Transverse colon (tissue), 4 donors: ENCODE data around the gene ANKH. TPM values are rescaled to one million over a fixed set of nuclear protein-coding genes. Genes with fewer than 3 reads are reported as not detected.

Experiments
- DNase-seq: peaks from one replicate; pipeline ENCODE4 v3.0.0-alpha.2; 2019
- H3K27ac ChIP-seq, 4 donors: fragments of 200-600 bp; sonication (generic); 2 replicates each; pipeline ENCODE4 v1.5.1; 2016 to 2018; ENCODE audit warnings: inconsistent platforms in 4 of 4
- H3K27me3 ChIP-seq: fragments of 200-600 bp; sonication (generic); 2 replicates; pipeline ENCODE4 v1.5.1; 2017; ENCODE audit warnings: inconsistent platforms
- H3K36me3 ChIP-seq, 4 donors: fragments of 200-600 bp; sonication (generic); 2 replicates each; pipeline ENCODE4 v1.5.1; 2017 to 2019; ENCODE audit warnings: inconsistent platforms in 4 of 4
- H3K4me1 ChIP-seq, 4 donors: fragments of 200-600 bp; sonication (generic); 2 replicates each; pipeline ENCODE4 v1.5.1; 2017 to 2020; ENCODE audit warnings: inconsistent platforms in 4 of 4
- H3K4me3 ChIP-seq, 4 donors: fragments of 200-600 bp; sonication (generic); 1 replicate in 1 of 4; 2 replicates in 3 of 4; pipeline versions ENCODE4 v1.5.1 to v1.6.1; 2017 to 2019; ENCODE audit warnings: inconsistent platforms in 4 of 4
- H3K9me3 ChIP-seq, 2 donors: fragments of 200-600 bp; sonication (generic); 2 replicates each; pipeline ENCODE4 v1.5.1; 2017 to 2019; ENCODE audit warnings: inconsistent platforms in 2 of 2
- EP300 ChIP-seq: sonication (generic); formaldehyde crosslinking; IDR thresholded peaks from one replicate; pipeline ENCODE4 v1.6.1; 2017; ENCODE audit warnings: antibody characterized with exemption, low read depth
- POLR2A ChIP-seq: fragments of 450-650 bp; IDR thresholded peaks from one replicate; pipeline ENCODE4 v1.6.1; 2016; ENCODE audit warnings: antibody characterized with exemption, mild to moderate bottlenecking, moderate library complexity
- POLR2AphosphoS5 ChIP-seq, 3 donors: sonication (generic); formaldehyde crosslinking; IDR thresholded peaks; one replicate each; pipeline ENCODE4 v1.6.1; 2016; ENCODE audit warnings: antibody characterized with exemption in 3 of 3
- WGBS, 2 donors: methylation state at CpG; one replicate each; pipeline ENCODE4 v1.1.5; 2018; ENCODE audit warnings: low coverage in 1 of 2; 5-methylcytosine and 5-hydroxymethylcytosine counted together
- in situ Hi-C, 4 donors: fragments of 200-750 bp; cut with MboI; loops; one replicate each; pipeline versions ENCODE4 v1.15.0 to v1.15.1; 2017; ENCODE audit warnings: low sequenced_read_pairs in 3 of 4, low pct_ligation_motif_present in 1 of 4, low pct_unique_long_range_greater_than_20kb in 1 of 4
- intact Hi-C: fragments of 100-400 bp; cut with DNase I; formaldehyde crosslinking; loops from one replicate; pipeline ENCODE4 v1.15.1; 2023; ENCODE audit warnings: low total_unique reads
- total RNA-seq, 4 donors: library from RNA; depleted of rRNA; stranded (reverse); fragments of >200 nt; gene quantifications; one replicate each; pipeline ENCODE4 v1.1.0, GENCODE V29; 2016
- TF ChIP-seq, protein P1 (sequence below), 5 experiments: fragments of 200-600 bp in 3 of 5; fragments of 450-650 bp in 2 of 5; sonication (generic) in 3 of 5; IDR thresholded peaks; 1 replicate in 2 of 5; 2 replicates in 3 of 5; pipeline ENCODE4 v1.5.1; 2016 to 2017; ENCODE audit warnings: antibody characterized with exemption in 5 of 5, inconsistent platforms in 3 of 5, mild to moderate bottlenecking in 2 of 5, moderate library complexity in 1 of 5

ANKH gene
- total RNA-seq, 4 donors from 2014 or later: 24.7 to 96.5 (median 69.4) TPM

- TF ChIP-seq POLR2A: no peak
- no peak for TF ChIP-seq EP300
- TF ChIP-seq, protein P1, sequence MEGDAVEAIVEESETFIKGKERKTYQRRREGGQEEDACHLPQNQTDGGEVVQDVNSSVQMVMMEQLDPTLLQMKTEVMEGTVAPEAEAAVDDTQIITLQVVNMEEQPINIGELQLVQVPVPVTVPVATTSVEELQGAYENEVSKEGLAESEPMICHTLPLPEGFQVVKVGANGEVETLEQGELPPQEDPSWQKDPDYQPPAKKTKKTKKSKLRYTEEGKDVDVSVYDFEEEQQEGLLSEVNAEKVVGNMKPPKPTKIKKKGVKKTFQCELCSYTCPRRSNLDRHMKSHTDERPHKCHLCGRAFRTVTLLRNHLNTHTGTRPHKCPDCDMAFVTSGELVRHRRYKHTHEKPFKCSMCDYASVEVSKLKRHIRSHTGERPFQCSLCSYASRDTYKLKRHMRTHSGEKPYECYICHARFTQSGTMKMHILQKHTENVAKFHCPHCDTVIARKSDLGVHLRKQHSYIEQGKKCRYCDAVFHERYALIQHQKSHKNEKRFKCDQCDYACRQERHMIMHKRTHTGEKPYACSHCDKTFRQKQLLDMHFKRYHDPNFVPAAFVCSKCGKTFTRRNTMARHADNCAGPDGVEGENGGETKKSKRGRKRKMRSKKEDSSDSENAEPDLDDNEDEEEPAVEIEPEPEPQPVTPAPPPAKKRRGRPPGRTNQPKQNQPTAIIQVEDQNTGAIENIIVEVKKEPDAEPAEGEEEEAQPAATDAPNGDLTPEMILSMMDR (IDR thresholded peaks at IDR 0.05): no peak
- no peak for TF ChIP-seq POLR2AphosphoS5 (IDR thresholded peaks at IDR 0.05)
- peaks cover 0 to 14% (median 1%) of the 10 kb centered on the region in 4 donors for H3K36me3 ChIP-seq
- H3K27me3 ChIP-seq: no peaks in the 10 kb centered on the region
- H3K27ac ChIP-seq: no peak overlapping the region
- DNase-seq: no peak
- intact Hi-C loops (no loop called here), in situ Hi-C loops (no loop called here)
- peaks cover 0 to 9% (median 1%) of the 10 kb centered on the region in 4 donors for H3K4me1 ChIP-seq
- WGBS, 2 donors: 86 to 100% methylated on average over 2 to 5 of the region's 5 CpGs
- no peak overlapping the region for H3K4me3 ChIP-seq
- H3K9me3 ChIP-seq: no peaks in the 10 kb centered on the region
Observed at GRCh38 chr5:14718778-14719177, 152.8 kb downstream of the ANKH start.

DNA sequence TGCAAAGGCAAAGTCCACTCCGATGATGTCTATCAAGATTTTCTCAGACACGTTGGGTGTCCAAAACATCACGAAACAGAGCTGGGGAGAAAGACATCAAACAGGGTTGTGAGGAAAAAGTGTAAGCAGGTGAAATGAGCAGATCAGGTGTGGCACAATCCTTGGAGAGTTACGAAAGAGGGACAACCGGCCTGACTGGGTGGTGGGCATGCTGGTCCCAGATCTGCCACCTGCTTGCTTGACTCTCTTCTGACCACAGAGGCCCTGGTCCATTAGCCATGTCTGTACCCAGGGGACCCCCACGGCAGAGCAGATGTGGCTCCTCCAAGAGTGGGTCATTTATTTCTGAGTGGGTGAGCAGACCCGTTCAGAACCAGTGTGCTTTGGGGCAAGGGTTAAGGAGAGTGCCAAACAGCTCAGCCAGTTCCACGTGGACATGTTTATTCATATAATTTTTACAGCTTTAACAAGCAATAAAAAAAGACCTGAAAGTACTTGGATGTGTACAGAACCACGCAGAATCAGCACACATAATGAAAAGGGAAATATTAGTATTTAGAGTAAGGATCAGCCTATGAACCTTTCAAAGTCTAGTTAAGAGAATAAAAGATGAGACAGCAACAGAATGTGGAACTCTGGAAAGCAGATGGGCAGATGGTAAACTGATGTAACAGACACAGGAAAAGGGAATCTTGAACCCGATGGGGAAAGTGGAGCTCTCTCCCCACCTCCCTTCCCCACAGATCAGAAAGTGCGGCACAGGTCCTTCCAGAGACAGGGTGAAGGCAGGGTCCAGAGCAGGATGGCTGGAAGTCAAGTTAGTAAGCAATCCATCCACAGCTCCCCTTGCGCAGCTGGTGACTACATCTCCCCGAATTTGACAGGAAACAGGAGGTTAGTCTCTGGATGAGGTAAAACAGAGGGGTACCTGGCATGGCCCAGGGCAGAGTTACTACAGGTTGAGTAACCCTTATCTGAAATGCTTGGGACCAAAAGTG is 154.5 kb downstream of the ANKH start:
- peaks cover 0 to 9% (median 1%) of the 10 kb centered on the region in 4 donors for H3K4me1 ChIP-seq

GRCh38 chr5:14715481-14715880 is 156.1 kb downstream of the ANKH start:
- H3K27me3 ChIP-seq: no peaks in the 10 kb centered on the region
- no peak overlapping the region for H3K4me3 ChIP-seq
- H3K27ac ChIP-seq: no peak overlapping the region
- H3K36me3 ChIP-seq: peaks cover 0 to 27% (median 11%) of the 10 kb centered on the region in 4 donors
- H3K4me1 ChIP-seq: peaks cover 0 to 9% (median 1%) of the 10 kb centered on the region in 4 donors
- intact Hi-C loops (no loop called here), in situ Hi-C loops (no loop called here)
- no peaks in the 10 kb centered on the region for H3K9me3 ChIP-seq
- no peak for DNase-seq
- TF ChIP-seq, protein P1 (IDR thresholded peaks at IDR 0.05): no peak
- TF ChIP-seq EP300 (no peak), POLR2A (no peak), POLR2AphosphoS5 (IDR thresholded peaks at IDR 0.05) (no peak)
- 95 to 97% methylated on average over 3 of the region's 3 CpGs for WGBS, 2 donors

More for the DNA sequence above, 154.5 kb downstream of the ANKH start:
- WGBS, 2 donors: 64 to 70% methylated on average over 8 to 13 of the region's 13 CpGs
- Histone ChIP-seq H3K27ac (no peak overlapping the region), H3K9me3 (no peaks in the 10 kb centered on the region), H3K4me3 (no peak overlapping the region), H3K27me3 (no peaks in the 10 kb centered on the region), H3K36me3 (peaks cover 0 to 21% (median 9%) of the 10 kb centered on the region in 4 donors)
- no peak for DNase-seq
- intact Hi-C loops (no loop called here), in situ Hi-C loops (no loop called here)
- TF ChIP-seq EP300 (no peak), POLR2AphosphoS5 (IDR thresholded peaks at IDR 0.05) (no peak), POLR2A (no peak)
- TF ChIP-seq, protein P1 (IDR thresholded peaks at IDR 0.05): no peak

DNA sequence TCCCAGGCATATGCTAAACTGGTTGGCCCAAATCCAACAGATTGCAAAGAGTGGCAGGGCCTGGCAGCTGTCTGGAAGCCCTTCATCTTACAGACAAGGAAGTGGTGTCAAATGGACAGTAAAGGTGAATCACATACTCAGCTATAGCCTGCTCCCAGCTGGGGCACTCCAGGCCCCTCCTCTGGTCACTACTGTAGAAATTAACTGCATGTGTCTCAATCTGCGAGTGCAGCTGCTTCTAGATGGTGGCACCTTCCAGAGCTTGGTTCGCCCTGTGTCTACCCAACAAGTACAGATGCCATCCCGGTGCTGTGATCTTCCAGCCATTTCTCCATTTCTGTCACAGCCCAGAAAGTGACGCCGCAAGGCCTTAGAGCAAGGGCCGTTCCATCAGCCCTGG is 156.9 kb downstream of the ANKH start:
- no peak for TF ChIP-seq POLR2A
- TF ChIP-seq, protein P1 (IDR thresholded peaks at IDR 0.05): no peak
- no peak for TF ChIP-seq POLR2AphosphoS5 (IDR thresholded peaks at IDR 0.05)
- TF ChIP-seq EP300: no peak
- no peaks in the 10 kb centered on the region for H3K27me3 ChIP-seq
- no peaks in the 10 kb centered on the region for H3K9me3 ChIP-seq
- peaks cover 0 to 9% (median 1%) of the 10 kb centered on the region in 4 donors for H3K4me1 ChIP-seq
- peaks cover 0 to 33% (median 13%) of the 10 kb centered on the region in 4 donors for H3K36me3 ChIP-seq
- intact Hi-C loops (no loop called here), in situ Hi-C loops (no loop called here)
- DNase-seq: no peak
- 100% methylated on average over 6 of the region's 6 CpGs; no CpG with 5 or more reads in 1 of the 2 donors for WGBS, 2 donors
- no peak overlapping the region for H3K4me3 ChIP-seq
- no peak overlapping the region for H3K27ac ChIP-seq
